Chondrocyte (in vitro differentiated cells): ENCODE data around the gene PKP1. TPM values are rescaled to one million over a fixed set of nuclear protein-coding genes. Genes with fewer than 3 reads are reported as not detected.

Experiments used
- DNase-seq: peaks from one replicate; pipeline ENCODE4 v3.0.0; 2021; ENCODE audit warnings: mixed read lengths, low spot score
- H3K27ac Mint-ChIP-seq: one replicate; pipeline ENCODE4 v1.8.0; 2021; ENCODE audit warnings: mild to moderate bottlenecking, moderate library complexity, mixed read lengths; ENCODE audit not compliant: unreplicated experiment
- H3K27me3 Mint-ChIP-seq: 2 replicates; pipeline ENCODE4 v1.8.0; 2021; ENCODE audit warnings: low read depth, mixed read lengths
- H3K36me3 Mint-ChIP-seq: 2 replicates; pipeline ENCODE4 v1.8.0; 2021; ENCODE audit warnings: low read depth, mixed read lengths
- H3K4me1 Mint-ChIP-seq: 2 replicates; pipeline ENCODE4 v1.8.0; 2021; ENCODE audit warnings: low read depth, mild to moderate bottlenecking, mixed read lengths
- H3K4me3 Mint-ChIP-seq: one replicate; pipeline ENCODE4 v1.8.0; 2021; ENCODE audit warnings: mild to moderate bottlenecking, moderate library complexity, mixed read lengths; ENCODE audit not compliant: unreplicated experiment
- H3K9me3 Mint-ChIP-seq: 2 replicates; pipeline ENCODE4 v1.8.0; 2021; ENCODE audit warnings: low read depth, mixed read lengths
- CTCF ChIP-seq: fragments of 200-600 bp; sonication (generic); IDR thresholded peaks from 2 replicates; pipeline ENCODE4 v1.5.0; 2021; ENCODE audit warnings: antibody characterized with exemption, mild to moderate bottlenecking, moderate library complexity
- total RNA-seq: library from RNA; stranded (reverse); gene quantifications from 3 replicates; pipeline ENCODE4 v1.2.1, GENCODE V29; 2021

Gene PKP1
- total RNA-seq, 1 donor from 2014 or later = 4.0 TPM

GRCh38 chr1:201270616-201271390 is 12.5 kb upstream of the PKP1 start:
- Mint-ChIP-seq H3K4me1 (peaks cover 69% of the 10 kb centered on the region), H3K4me3 (no peak overlapping the region), H3K27ac (no peak overlapping the region), H3K36me3 (no peaks in the 10 kb centered on the region), H3K9me3 (no peaks in the 10 kb centered on the region), H3K27me3 (no peaks in the 10 kb centered on the region)
- DNase-seq = no peak
- no peak for TF ChIP-seq CTCF

GRCh38 chr1:201272799-201273198 is 10.5 kb upstream of the PKP1 start:
- peak overlapping the region; percentile 55 for H3K27ac Mint-ChIP-seq
- H3K36me3 Mint-ChIP-seq = no peaks in the 10 kb centered on the region
- no peak overlapping the region for H3K4me3 Mint-ChIP-seq
- H3K27me3 Mint-ChIP-seq = no peaks in the 10 kb centered on the region
- H3K4me1 Mint-ChIP-seq = peaks cover 68% of the 10 kb centered on the region
- no peak for DNase-seq
- H3K9me3 Mint-ChIP-seq = no peaks in the 10 kb centered on the region
- TF ChIP-seq CTCF = no peak

GRCh38 chr1:201274616-201275252 is 8.6 kb upstream of the PKP1 start:
- H3K4me3 Mint-ChIP-seq = no peak overlapping the region
- H3K36me3 Mint-ChIP-seq = no peaks in the 10 kb centered on the region
- H3K4me1 Mint-ChIP-seq = peaks cover 58% of the 10 kb centered on the region
- H3K27ac Mint-ChIP-seq = peak overlapping the region; percentile 95
- no peak for DNase-seq
- no peak for TF ChIP-seq CTCF
- H3K27me3 Mint-ChIP-seq = no peaks in the 10 kb centered on the region
- H3K9me3 Mint-ChIP-seq = no peaks in the 10 kb centered on the region

- no peaks in the 10 kb centered on the region for H3K9me3 Mint-ChIP-seq
- TF ChIP-seq CTCF = no peak
- no peaks in the 10 kb centered on the region for H3K36me3 Mint-ChIP-seq
- H3K4me1 Mint-ChIP-seq = peaks cover 58% of the 10 kb centered on the region
- H3K27me3 Mint-ChIP-seq = no peaks in the 10 kb centered on the region
- H3K4me3 Mint-ChIP-seq = no peak overlapping the region
- DNase-seq = peak; percentile 99
- peak overlapping the region; percentile 95 for H3K27ac Mint-ChIP-seq
These were observed 8.0 kb upstream of the PKP1 start for GRCh38 chr1:201275253-201275666.

- Mint-ChIP-seq H3K4me1 (peaks cover 58% of the 10 kb centered on the region), H3K27ac (peak overlapping the region; percentile 54)
These were observed 6.4 kb upstream of the PKP1 start for GRCh38 chr1:201276891-201277290.

More at GRCh38 chr1:201276891-201277290, 6.4 kb upstream of the PKP1 start:
- no peak for TF ChIP-seq CTCF
- H3K27me3 Mint-ChIP-seq = no peaks in the 10 kb centered on the region
- H3K9me3 Mint-ChIP-seq = no peaks in the 10 kb centered on the region
- no peaks in the 10 kb centered on the region for H3K36me3 Mint-ChIP-seq
- no peak for DNase-seq
- no peak overlapping the region for H3K4me3 Mint-ChIP-seq
